ENCODE measurements around the gene TMEM245. TPM values are rescaled to one million over a fixed set of nuclear protein-coding genes. Genes with fewer than 3 reads are reported as not detected.

The TMEM245 gene
- total RNA-seq, 4 donors from 2014 or later, result 55.8 to 95.9 (median 88.6) TPM

DNA sequence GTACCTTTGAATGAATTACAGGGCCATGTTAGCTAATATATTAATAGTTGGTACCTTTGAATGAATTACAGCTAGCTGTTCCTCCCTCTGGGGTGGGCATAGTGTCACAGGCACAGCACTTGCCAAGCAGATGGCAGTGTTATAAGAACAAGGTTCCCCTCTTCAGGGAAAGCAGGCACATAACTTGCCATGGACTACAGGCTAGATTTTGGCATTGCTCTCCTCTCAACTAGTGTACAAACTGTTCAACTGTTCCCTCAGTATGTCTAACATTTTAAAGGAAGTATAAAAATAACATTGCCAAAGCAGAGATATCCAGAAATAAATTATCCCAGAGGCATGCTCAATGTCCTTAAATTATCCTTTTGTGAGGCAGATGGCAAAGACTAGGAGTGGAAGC lies 151.8 kb downstream of the TMEM245 start:
- TF ChIP-seq, protein P1, sequence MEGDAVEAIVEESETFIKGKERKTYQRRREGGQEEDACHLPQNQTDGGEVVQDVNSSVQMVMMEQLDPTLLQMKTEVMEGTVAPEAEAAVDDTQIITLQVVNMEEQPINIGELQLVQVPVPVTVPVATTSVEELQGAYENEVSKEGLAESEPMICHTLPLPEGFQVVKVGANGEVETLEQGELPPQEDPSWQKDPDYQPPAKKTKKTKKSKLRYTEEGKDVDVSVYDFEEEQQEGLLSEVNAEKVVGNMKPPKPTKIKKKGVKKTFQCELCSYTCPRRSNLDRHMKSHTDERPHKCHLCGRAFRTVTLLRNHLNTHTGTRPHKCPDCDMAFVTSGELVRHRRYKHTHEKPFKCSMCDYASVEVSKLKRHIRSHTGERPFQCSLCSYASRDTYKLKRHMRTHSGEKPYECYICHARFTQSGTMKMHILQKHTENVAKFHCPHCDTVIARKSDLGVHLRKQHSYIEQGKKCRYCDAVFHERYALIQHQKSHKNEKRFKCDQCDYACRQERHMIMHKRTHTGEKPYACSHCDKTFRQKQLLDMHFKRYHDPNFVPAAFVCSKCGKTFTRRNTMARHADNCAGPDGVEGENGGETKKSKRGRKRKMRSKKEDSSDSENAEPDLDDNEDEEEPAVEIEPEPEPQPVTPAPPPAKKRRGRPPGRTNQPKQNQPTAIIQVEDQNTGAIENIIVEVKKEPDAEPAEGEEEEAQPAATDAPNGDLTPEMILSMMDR (IDR thresholded peaks at IDR 0.05; ENCODE audit: low read depth), result no peak

Small RNA genes lying within 50 kb of the gene (small RNA-seq; reads per million reads assigned to genes)
- gene MIR32 (0.36 reads per million), gene RF00019 (0.49 reads per million)

Other genes with a start within 250 kb of the TMEM245 start
- 10 to 100 TPM; 15.0 to 20.9 (median 20.6) TPM for gene ELP1, start 185.8 kb downstream of the TMEM245 start, total RNA-seq
- gene ABITRAM, start 185.5 kb downstream of the TMEM245 start, total RNA-seq, result 10 to 100 TPM in 2 of 4 donors, 1 to 10 TPM in 2; 6.4 to 13.9 (median 11.1) TPM
- gene CTNNAL1, start 106.4 kb downstream of the TMEM245 start, total RNA-seq, result 10 to 100 TPM; 24.5 to 58.5 (median 37.1) TPM
- gene FRRS1L, start 47.3 kb upstream of the TMEM245 start, total RNA-seq, result under 1 TPM in 2 of 4 donors, not detected in 2; under 0.01 to 0.22 TPM
- gene EPB41L4B, start 201.1 kb upstream of the TMEM245 start, total RNA-seq, result 100 to 1,000 TPM in 1 of 4 donors, 10 to 100 TPM in 3; 30.8 to 117 (median 64.7) TPM